ENCODE measurements around the gene MICAL2. TPM values are rescaled to one million over a fixed set of nuclear protein-coding genes. Genes with fewer than 3 reads are reported as not detected.

The MICAL2 gene
- total and polyA plus RNA-seq, 10 of the 15 experiments (the other 5 are each of a cell fraction or from before 2014, with no cell fraction given), result 0.90 to 5.6 (median 2.4) TPM

GRCh38 chr11:12266943-12267342 is 156.6 kb downstream of the MICAL2 start (continued):
- TF ChIP-seq GATAD2B (conservative IDR thresholded peaks at IDR 0.05; ENCODE audit: low read depth), result no peak

- Histone ChIP-seq H3K9ac (ENCODE audit: control insufficient read depth, insufficient read depth, low read length) (no peak overlapping the region), H3K36me3 (ENCODE audit: control insufficient read depth in 2 of 2, insufficient read depth in 2 of 2, low read length in 1 of 2) (no peaks in the 10 kb centered on the region), H3K27me3 (replicated peaks in 1 of 2; ENCODE audit: control insufficient read depth in 2 of 2, insufficient read depth in 2 of 2, low read length in 1 of 2) (peaks cover 0 to 5% of the 10 kb centered on the region in 2 experiments; a peak in 3 of 4 replicates), H3K4me1 (ENCODE audit: control insufficient read depth, insufficient read depth, low read length) (no peaks in the 10 kb centered on the region), H3K4me3 (no peak overlapping the region), H3K79me2 (ENCODE audit: control insufficient read depth, insufficient read depth, low read length) (no peaks in the 10 kb centered on the region), H2AFZ (ENCODE audit: control insufficient read depth, low read depth, low read length) (no peak overlapping the region), H3K27ac (ENCODE audit: control insufficient read depth, insufficient read depth) (no peak overlapping the region), H4K20me1 (ENCODE audit: control insufficient read depth, insufficient read depth) (no peaks in the 10 kb centered on the region), H3K9me3 (replicated peaks; ENCODE audit: control insufficient read depth, insufficient read depth, low read length) (no peaks in the 10 kb centered on the region), H3K4me2 (ENCODE audit: control insufficient read depth, insufficient read depth) (no peak overlapping the region)
- DNase-seq (ENCODE audit: low read depth, low spot score) (no peak), FAIRE-seq (no peak), ATAC-seq (no peak)
- ChIA-PET CTCF (no interaction called here), RAD21 (ENCODE audit: unreplicated experiment) (no interaction called here), SMC1A (ENCODE audit: uncharacterized antibody, unreplicated experiment) (no interaction called here), POLR2A (no interaction called here)
- in situ Hi-C loops (cut with MboI), result no loop called here
- 8% methylated on average over 2 of the region's 2 CpGs for WGBS (ENCODE audit: insufficient coverage, insufficient replicate concordance, low lambda C conversion rate, missing lambda C conversion rate)
- no TSS peak for BruUV-seq (replicated peaks)
- intact Hi-C loops (cut with micrococcal nuclease; ENCODE audit: unreplicated experiment), result no loop called here
- no peak for TF ChIP-seq GATAD2B (conservative IDR thresholded peaks at IDR 0.05; ENCODE audit: low read depth)
- TF ChIP-seq BCLAF1 (IDR thresholded peaks at IDR 0.05), result no peak
- TF ChIP-seq RFX5 (IDR thresholded peaks at IDR 0.05; ENCODE audit: low read depth, low read length), result no peak
- TF ChIP-seq ZBTB40 (IDR thresholded peaks at IDR 0.05; ENCODE audit: borderline replicate concordance), result no peak
- no peak for TF ChIP-seq E2F4 (IDR thresholded peaks at IDR 0.05; ENCODE audit: low read depth, low read length)
- no peak for TF ChIP-seq YBX1 (IDR thresholded peaks at IDR 0.05)
- TF ChIP-seq CBX3 (IDR thresholded peaks at IDR 0.05; ENCODE audit: borderline replicate concordance, low read depth), result no peak
- TF ChIP-seq CHD4 (IDR thresholded peaks at IDR 0.05), result no peak
- TF ChIP-seq NR2C2 (IDR thresholded peaks at IDR 0.05; ENCODE audit: borderline replicate concordance, control insufficient read depth, insufficient read length, low read depth), result no peak
- no peak for TF ChIP-seq SUZ12 (IDR thresholded peaks at IDR 0.05; ENCODE audit: unreplicated experiment)
- TF ChIP-seq ELK1 (IDR thresholded peaks at IDR 0.05; ENCODE audit: low read depth, low read length), result no peak
- no peak for TF ChIP-seq USF1 (IDR thresholded peaks at IDR 0.05; ENCODE audit: borderline replicate concordance, extremely low read length, insufficient read depth, low read depth, low read length)
Observed at GRCh38 chr11:12267921-12268320, 157.5 kb downstream of the MICAL2 start.
